Neuron (in vitro differentiated cells): ENCODE results near the gene CYP4A11.
"Not testable (repeated sequence)": the region's sequence is repeated elsewhere in the genome, so short reads cannot be mapped to it uniquely, and the experiment has no call there.

Experiments used
- H2AFZ ChIP-seq: one replicate; pipeline ENCODE4 v1.6.1; 2013; ENCODE audit warnings: low read depth, mild to moderate bottlenecking, inconsistent platforms, low read length, moderate library complexity
- H3K27me3 ChIP-seq: one replicate; pipeline ENCODE4 v1.6.1; 2013; ENCODE audit warnings: low read length; ENCODE audit not compliant: insufficient read depth
- H3K36me3 ChIP-seq: one replicate; pipeline ENCODE4 v1.6.1; 2013; ENCODE audit warnings: low read length; ENCODE audit not compliant: insufficient read depth
- H3K4me1 ChIP-seq: one replicate; pipeline ENCODE4 v1.6.1; 2013; ENCODE audit warnings: low read length; ENCODE audit not compliant: insufficient read depth
- H3K4me3 ChIP-seq: 2 replicates; pipeline ENCODE4 v1.5.1; 2013; ENCODE audit warnings: mild to moderate bottlenecking, low read length, moderate library complexity
- H3K9me3 ChIP-seq: one replicate; pipeline ENCODE4 v1.6.1; 2013; ENCODE audit warnings: low read length

Gene CYP4A11

GRCh38 chr1:46947706-46948105 is 6.4 kb upstream of the CYP4A11 start:
- H3K27me3 ChIP-seq: not testable (repeated sequence)

GRCh38 chr1:46942086-46942485 is 810 bp upstream of the CYP4A11 start:
- H2AFZ ChIP-seq: no peak overlapping the region
- no peaks in the 10 kb centered on the region for H3K9me3 ChIP-seq
- no peaks in the 10 kb centered on the region for H3K4me1 ChIP-seq
- H3K36me3 ChIP-seq: no peaks in the 10 kb centered on the region
- no peaks in the 10 kb centered on the region for H3K27me3 ChIP-seq
- H3K4me3 ChIP-seq: no peak overlapping the region

More at GRCh38 chr1:46947706-46948105, 6.4 kb upstream of the CYP4A11 start:
- H3K4me1 ChIP-seq, H3K4me3 ChIP-seq, H2AFZ ChIP-seq, H3K9me3 ChIP-seq, H3K36me3 ChIP-seq: not testable (repeated sequence)

- H3K4me1 ChIP-seq: no peaks in the 10 kb centered on the region
- H3K36me3 ChIP-seq: no peaks in the 10 kb centered on the region
- H3K27me3 ChIP-seq: no peaks in the 10 kb centered on the region
- no peak overlapping the region for H3K4me3 ChIP-seq
- H2AFZ ChIP-seq: no peak overlapping the region
- no peaks in the 10 kb centered on the region for H3K9me3 ChIP-seq
Observed at GRCh38 chr1:46940307-46940706, 969 bp downstream of the CYP4A11 start.

GRCh38 chr1:46937270-46937669 is 4.0 kb downstream of the CYP4A11 start:
- H3K4me1 ChIP-seq: no peaks in the 10 kb centered on the region
- H3K4me3 ChIP-seq: no peak overlapping the region
- no peaks in the 10 kb centered on the region for H3K27me3 ChIP-seq
- H3K9me3 ChIP-seq: no peaks in the 10 kb centered on the region
- H3K36me3 ChIP-seq: no peaks in the 10 kb centered on the region
- no peak overlapping the region for H2AFZ ChIP-seq

GRCh38 chr1:46936788-46937187 is 4.5 kb downstream of the CYP4A11 start:
- H3K4me3 ChIP-seq: no peak overlapping the region
- H3K9me3 ChIP-seq: no peaks in the 10 kb centered on the region
- H3K4me1 ChIP-seq: no peaks in the 10 kb centered on the region
- H3K27me3 ChIP-seq: no peaks in the 10 kb centered on the region
- no peaks in the 10 kb centered on the region for H3K36me3 ChIP-seq
- H2AFZ ChIP-seq: no peak overlapping the region

- H2AFZ ChIP-seq, H3K27me3 ChIP-seq, H3K9me3 ChIP-seq, H3K4me1 ChIP-seq, H3K36me3 ChIP-seq, H3K4me3 ChIP-seq: not testable (repeated sequence)
Observed at GRCh38 chr1:46934852-46935251, 6.4 kb downstream of the CYP4A11 start.

- not testable (repeated sequence) for H2AFZ ChIP-seq, H3K4me1 ChIP-seq, H3K9me3 ChIP-seq, H3K27me3 ChIP-seq, H3K4me3 ChIP-seq, H3K36me3 ChIP-seq
Observed at GRCh38 chr1:46932020-46932419, 9.3 kb downstream of the CYP4A11 start.

- no peaks in the 10 kb centered on the region for H3K4me1 ChIP-seq
- H3K4me3 ChIP-seq: no peak overlapping the region
- H3K9me3 ChIP-seq: no peaks in the 10 kb centered on the region
- no peak overlapping the region for H2AFZ ChIP-seq
- no peaks in the 10 kb centered on the region for H3K36me3 ChIP-seq
- H3K27me3 ChIP-seq: no peaks in the 10 kb centered on the region
Observed at GRCh38 chr1:46931151-46931550, 10.1 kb downstream of the CYP4A11 start.

- Histone ChIP-seq H3K36me3 (no peaks in the 10 kb centered on the region), H2AFZ (no peak overlapping the region), H3K9me3 (no peaks in the 10 kb centered on the region), H3K27me3 (no peaks in the 10 kb centered on the region), H3K4me3 (no peak overlapping the region), H3K4me1 (no peaks in the 10 kb centered on the region)
Observed at GRCh38 chr1:46927249-46927835, 13.9 kb downstream of the CYP4A11 start.

GRCh38 chr1:46910790-46911189 is 30.5 kb downstream of the CYP4A11 start:
- Histone ChIP-seq H2AFZ (no peak overlapping the region), H3K36me3 (no peaks in the 10 kb centered on the region), H3K4me3 (no peak overlapping the region), H3K27me3 (no peaks in the 10 kb centered on the region), H3K9me3 (no peaks in the 10 kb centered on the region), H3K4me1 (peaks cover 5% of the 10 kb centered on the region)

GRCh38 chr1:46903481-46903880 is 37.8 kb downstream of the CYP4A11 start:
- no peak overlapping the region for H2AFZ ChIP-seq
- no peaks in the 10 kb centered on the region for H3K9me3 ChIP-seq
- no peak overlapping the region for H3K4me3 ChIP-seq
- no peaks in the 10 kb centered on the region for H3K27me3 ChIP-seq
- H3K36me3 ChIP-seq: no peaks in the 10 kb centered on the region
- peaks cover 2% of the 10 kb centered on the region for H3K4me1 ChIP-seq

- no peak overlapping the region for H3K4me3 ChIP-seq
- H3K27me3 ChIP-seq: no peaks in the 10 kb centered on the region
- H3K36me3 ChIP-seq: no peaks in the 10 kb centered on the region
- H3K4me1 ChIP-seq: no peaks in the 10 kb centered on the region
- no peaks in the 10 kb centered on the region for H3K9me3 ChIP-seq
- no peak overlapping the region for H2AFZ ChIP-seq
Observed at GRCh38 chr1:46900401-46900800, 40.9 kb downstream of the CYP4A11 start.

GRCh38 chr1:46881656-46882055 is 59.6 kb downstream of the CYP4A11 start:
- H2AFZ ChIP-seq, H3K27me3 ChIP-seq, H3K9me3 ChIP-seq, H3K4me1 ChIP-seq, H3K4me3 ChIP-seq, H3K36me3 ChIP-seq: not testable (repeated sequence)
